HUES48 (cell line): Measurements from ENCODE around the gene PSPC1.

Source experiments
- H3K27ac ChIP-seq: one replicate; pipeline ENCODE4 v1.7.0; 2013; ENCODE audit warnings: low read depth, low read length, inconsistent platforms
- H3K27me3 ChIP-seq: 2 replicates; pipeline ENCODE4 v1.6.1; 2013; ENCODE audit warnings: mild to moderate bottlenecking, low read length; ENCODE audit not compliant: control insufficient read depth, insufficient read depth
- H3K36me3 ChIP-seq: 2 replicates; pipeline ENCODE4 v1.6.1; 2013; ENCODE audit warnings: low read length; ENCODE audit not compliant: control insufficient read depth, insufficient read depth
- H3K4me1 ChIP-seq: 2 replicates; pipeline ENCODE4 v1.6.1; 2013; ENCODE audit warnings: mild to moderate bottlenecking, low read length; ENCODE audit not compliant: control insufficient read depth, insufficient read depth
- H3K4me3 ChIP-seq: 2 replicates; pipeline ENCODE4 v1.5.1; 2013; ENCODE audit warnings: mild to moderate bottlenecking, low read depth, low read length
- H3K9ac ChIP-seq: 2 replicates; pipeline ENCODE4 v1.6.1; 2013; ENCODE audit warnings: mild to moderate bottlenecking, low read depth, low read length, moderate library complexity
- H3K9me3 ChIP-seq: 2 replicates; pipeline ENCODE4 v1.6.1; 2013; ENCODE audit warnings: low read length; ENCODE audit not compliant: control insufficient read depth, insufficient read depth

The PSPC1 gene

DNA sequence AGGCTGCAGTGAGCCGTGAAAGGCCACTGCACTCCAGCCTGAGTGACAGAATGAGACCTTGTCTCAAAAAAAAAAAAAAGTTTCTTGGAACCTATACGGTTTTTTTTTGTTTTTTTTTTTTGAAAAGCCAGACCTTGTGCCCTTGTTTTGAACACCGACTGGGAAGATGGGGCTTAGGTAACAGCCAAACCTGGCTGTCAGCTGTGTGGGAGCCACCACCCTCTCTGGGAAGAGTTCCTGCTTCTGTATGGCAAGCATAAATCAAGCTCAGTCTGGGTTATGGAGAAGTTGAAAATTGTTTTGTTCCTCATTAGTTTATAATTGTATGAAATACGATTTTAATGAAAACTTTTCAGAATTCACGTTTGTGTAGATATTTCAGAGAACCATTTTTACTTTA lies 109.8 kb downstream of the PSPC1 start:
- Histone ChIP-seq H3K36me3 (peaks cover 88% of the 10 kb centered on the region), H3K9ac (no peak overlapping the region), H3K4me1 (no peaks in the 10 kb centered on the region), H3K27me3 (no peaks in the 10 kb centered on the region), H3K27ac (no peak overlapping the region), H3K9me3 (no peaks in the 10 kb centered on the region), H3K4me3 (no peak overlapping the region)

DNA sequence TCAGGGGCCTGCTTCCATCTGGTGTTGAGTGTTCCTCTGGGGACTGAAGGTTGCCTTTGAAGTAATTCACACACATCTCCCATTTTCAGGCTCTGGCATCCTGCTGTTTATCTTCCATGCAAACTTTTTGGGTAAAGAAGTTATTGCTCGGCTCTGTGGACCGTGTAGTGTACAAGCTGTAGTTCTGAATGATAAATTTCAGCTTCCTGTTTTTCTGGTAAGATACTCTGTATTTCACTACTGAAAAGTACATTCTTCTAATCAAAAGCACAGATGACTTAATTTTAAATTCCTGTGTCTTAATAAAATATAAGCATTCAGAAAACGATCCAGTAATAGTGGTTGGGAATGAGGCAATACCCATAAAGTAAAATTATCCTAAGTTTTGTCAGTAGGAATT lies 112.6 kb downstream of the PSPC1 start:
- H3K4me1 ChIP-seq = no peaks in the 10 kb centered on the region
- H3K27ac ChIP-seq = no peak overlapping the region
- no peaks in the 10 kb centered on the region for H3K27me3 ChIP-seq
- H3K4me3 ChIP-seq = no peak overlapping the region
- no peak overlapping the region for H3K9ac ChIP-seq
- peaks cover 94% of the 10 kb centered on the region for H3K36me3 ChIP-seq
- no peaks in the 10 kb centered on the region for H3K9me3 ChIP-seq

DNA sequence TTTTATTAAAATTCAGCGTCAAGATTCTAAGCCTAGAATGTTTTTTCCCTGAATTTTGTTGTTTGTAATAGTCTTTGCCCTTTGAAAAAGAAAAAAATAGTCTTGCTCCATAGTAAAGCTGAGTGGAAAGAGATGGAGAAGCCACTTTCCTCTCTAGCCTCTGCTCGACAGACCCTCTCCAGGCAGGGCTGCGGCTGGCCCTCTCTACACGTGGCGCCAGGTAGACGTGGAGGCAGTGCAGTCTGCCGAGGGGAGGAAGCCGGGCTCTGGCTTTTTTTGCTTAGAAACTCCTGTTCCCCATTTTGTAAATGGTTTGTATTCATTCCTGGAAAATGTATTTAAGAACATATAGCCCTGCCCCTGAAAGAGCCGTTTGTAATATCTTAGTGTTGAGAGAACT lies 114.0 kb downstream of the PSPC1 start:
- Histone ChIP-seq H3K4me1 (no peaks in the 10 kb centered on the region), H3K9me3 (no peaks in the 10 kb centered on the region), H3K4me3 (no peak overlapping the region), H3K36me3 (peaks cover 90% of the 10 kb centered on the region), H3K27ac (no peak overlapping the region), H3K9ac (no peak overlapping the region), H3K27me3 (no peaks in the 10 kb centered on the region)

DNA sequence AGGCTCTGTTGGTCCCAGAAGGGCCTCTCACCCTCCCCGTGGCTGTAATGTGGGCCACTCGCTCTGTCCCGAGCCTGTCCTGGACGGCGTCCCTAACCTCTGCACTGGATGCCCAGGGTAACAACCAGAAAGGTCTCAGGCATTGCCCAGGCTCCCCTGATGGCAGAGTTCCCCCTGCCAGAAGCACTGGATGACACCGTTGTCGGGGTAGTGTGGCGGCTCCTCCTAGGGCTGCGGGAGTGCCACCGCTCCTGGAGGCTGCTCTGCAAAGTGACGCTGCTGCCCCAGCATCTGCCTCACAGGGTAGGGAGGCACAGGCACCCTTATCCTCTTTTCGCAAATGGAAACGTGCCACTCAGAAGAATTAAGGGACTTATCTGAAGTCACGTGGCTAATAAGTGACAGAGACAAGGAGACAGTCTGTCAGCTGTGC lies 117.3 kb downstream of the PSPC1 start:
- Histone ChIP-seq H3K27me3 (no peaks in the 10 kb centered on the region), H3K4me3 (no peak overlapping the region), H3K36me3 (peaks cover 80% of the 10 kb centered on the region), H3K9ac (no peak overlapping the region), H3K9me3 (no peaks in the 10 kb centered on the region), H3K4me1 (no peaks in the 10 kb centered on the region), H3K27ac (no peak overlapping the region)

DNA sequence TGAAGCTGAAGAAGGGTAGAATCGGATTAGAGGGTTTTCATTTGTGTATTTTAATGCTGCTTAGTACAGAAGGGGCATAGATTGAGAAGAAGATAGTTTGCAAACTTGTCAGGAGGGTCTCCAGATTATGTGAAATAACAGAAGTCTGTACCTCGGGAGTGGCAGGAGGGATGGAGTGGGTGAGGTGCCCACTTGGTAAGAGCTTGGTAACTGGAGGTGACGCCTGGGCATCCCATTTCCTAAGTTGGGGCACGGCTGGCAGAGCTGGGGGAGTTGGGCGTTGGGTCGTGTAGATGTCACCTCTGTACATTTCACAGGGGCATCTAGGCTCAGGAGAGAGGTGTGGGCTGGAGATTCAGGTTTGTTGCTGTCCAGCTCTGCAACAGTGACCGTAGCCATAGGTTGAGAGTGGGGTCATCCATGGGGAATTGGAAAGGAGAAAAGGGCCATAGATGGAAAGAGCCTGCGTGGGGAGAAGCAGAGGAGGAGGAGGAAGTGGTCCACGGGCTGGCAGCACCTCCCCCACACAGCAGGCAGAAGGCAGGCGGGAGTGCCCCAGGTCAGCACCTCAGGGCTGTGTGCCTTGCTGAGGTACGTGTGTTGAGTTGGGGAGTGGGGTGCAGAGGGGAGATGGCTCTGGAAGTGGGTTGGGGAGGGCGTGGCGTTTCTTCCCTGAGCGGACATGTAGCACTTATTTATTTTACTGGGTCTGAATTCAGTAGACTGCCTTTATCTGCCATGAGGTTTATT lies 118.1 kb downstream of the PSPC1 start:
- Histone ChIP-seq H3K9ac (no peak overlapping the region), H3K27me3 (no peaks in the 10 kb centered on the region), H3K4me3 (no peak overlapping the region), H3K4me1 (no peaks in the 10 kb centered on the region), H3K9me3 (no peaks in the 10 kb centered on the region), H3K36me3 (peaks cover 74% of the 10 kb centered on the region), H3K27ac (no peak overlapping the region)

DNA sequence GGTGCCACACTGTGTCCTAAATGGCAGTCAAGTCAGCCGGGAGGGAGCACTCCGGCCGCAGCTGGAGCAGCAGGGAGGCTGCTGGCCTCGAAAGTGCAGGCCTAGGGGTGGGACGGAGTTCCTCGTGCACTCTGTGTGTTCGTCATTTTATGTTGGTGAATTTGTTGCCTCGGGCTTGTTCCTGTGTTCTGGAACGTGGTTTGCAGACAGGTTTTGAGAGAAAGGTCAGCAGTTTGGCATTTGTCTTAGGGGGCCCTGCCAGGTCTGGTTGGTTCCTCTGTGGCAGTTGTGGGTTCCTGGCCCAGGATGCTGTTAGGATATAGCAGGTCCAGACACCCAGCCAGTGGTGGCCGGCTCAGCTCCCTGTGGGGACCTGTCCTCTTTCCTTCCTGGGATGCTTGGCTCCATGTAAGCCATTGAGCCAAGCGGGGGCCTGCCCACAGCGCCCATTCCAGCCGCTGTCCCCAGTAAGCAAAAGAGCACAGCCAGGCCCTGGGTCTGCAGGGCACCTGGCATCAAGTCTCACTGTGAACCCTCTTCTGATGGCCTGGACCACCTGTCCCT lies 119.2 kb downstream of the PSPC1 start:
- H3K27me3 ChIP-seq = no peaks in the 10 kb centered on the region
- no peak overlapping the region for H3K27ac ChIP-seq
- H3K4me1 ChIP-seq = no peaks in the 10 kb centered on the region
- no peak overlapping the region for H3K4me3 ChIP-seq
- peaks cover 72% of the 10 kb centered on the region for H3K36me3 ChIP-seq
- no peak overlapping the region for H3K9ac ChIP-seq
- no peaks in the 10 kb centered on the region for H3K9me3 ChIP-seq

DNA sequence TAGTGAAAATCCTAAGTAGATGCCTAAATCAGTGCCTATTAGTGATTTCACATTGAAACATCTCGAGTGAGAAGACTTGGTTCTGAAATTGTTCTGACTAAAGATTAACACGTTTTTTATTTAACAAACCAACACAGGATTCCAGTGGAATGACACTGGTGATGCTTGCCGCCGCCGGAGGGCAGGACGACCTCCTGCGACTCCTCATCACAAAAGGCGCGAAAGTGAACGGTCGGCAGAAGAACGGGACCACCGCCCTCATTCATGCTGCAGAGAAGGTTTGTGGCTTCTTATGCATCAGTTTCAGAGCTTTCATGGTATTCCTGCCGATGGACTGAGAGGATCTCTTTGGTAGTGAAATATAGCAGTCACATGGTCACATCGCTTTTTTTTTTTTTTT lies 121.2 kb downstream of the PSPC1 start:
- Histone ChIP-seq H3K27ac (no peak overlapping the region), H3K9ac (no peak overlapping the region), H3K27me3 (no peaks in the 10 kb centered on the region), H3K4me3 (no peak overlapping the region), H3K9me3 (no peaks in the 10 kb centered on the region), H3K36me3 (peaks cover 55% of the 10 kb centered on the region), H3K4me1 (no peaks in the 10 kb centered on the region)

DNA sequence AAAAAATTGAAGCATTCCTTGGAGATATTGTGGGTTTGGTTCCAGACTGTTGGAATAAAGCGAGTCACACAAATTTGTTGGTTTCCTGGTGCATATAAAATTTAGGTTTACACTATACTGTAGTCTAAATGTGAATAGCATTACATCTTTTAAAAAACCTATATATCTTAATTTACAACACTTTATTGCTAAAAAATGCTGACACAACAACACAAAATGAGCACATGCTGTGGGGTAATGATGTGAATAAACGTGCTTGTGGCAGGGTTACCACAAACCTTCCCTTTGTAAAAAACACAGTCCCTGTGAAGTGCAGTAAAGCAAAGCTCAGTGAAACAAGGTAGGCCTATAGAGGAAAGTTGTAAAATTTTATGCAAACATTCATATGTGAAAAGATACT lies 121.6 kb downstream of the PSPC1 start:
- peaks cover 51% of the 10 kb centered on the region for H3K36me3 ChIP-seq
- no peak overlapping the region for H3K9ac ChIP-seq
- H3K27me3 ChIP-seq = no peaks in the 10 kb centered on the region
- H3K4me1 ChIP-seq = no peaks in the 10 kb centered on the region
- no peaks in the 10 kb centered on the region for H3K9me3 ChIP-seq
- no peak overlapping the region for H3K27ac ChIP-seq
- no peak overlapping the region for H3K4me3 ChIP-seq

DNA sequence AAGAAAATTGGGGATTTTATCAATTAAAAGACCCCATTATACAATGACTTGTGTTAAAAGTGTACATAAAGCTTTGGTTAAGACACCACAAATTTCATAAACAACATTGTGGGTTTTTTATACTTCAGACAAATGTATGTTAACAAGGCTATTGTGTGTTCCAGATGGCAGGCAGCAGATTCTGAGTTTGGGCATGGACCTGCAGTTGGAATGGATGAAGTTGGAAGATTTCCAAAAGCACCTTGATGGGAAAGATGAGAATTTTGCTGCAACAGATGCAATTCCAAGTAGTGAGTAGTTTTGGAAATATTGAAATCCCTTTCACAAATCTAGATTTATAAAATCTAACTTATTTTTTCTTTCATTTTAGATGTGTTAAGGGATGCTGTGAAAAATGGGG lies 123.9 kb downstream of the PSPC1 start:
- H3K27ac ChIP-seq = no peak overlapping the region
- no peak overlapping the region for H3K4me3 ChIP-seq
- H3K4me1 ChIP-seq = no peaks in the 10 kb centered on the region
- H3K36me3 ChIP-seq = peaks cover 32% of the 10 kb centered on the region
- no peaks in the 10 kb centered on the region for H3K27me3 ChIP-seq
- H3K9me3 ChIP-seq = no peaks in the 10 kb centered on the region
- no peak overlapping the region for H3K9ac ChIP-seq

DNA sequence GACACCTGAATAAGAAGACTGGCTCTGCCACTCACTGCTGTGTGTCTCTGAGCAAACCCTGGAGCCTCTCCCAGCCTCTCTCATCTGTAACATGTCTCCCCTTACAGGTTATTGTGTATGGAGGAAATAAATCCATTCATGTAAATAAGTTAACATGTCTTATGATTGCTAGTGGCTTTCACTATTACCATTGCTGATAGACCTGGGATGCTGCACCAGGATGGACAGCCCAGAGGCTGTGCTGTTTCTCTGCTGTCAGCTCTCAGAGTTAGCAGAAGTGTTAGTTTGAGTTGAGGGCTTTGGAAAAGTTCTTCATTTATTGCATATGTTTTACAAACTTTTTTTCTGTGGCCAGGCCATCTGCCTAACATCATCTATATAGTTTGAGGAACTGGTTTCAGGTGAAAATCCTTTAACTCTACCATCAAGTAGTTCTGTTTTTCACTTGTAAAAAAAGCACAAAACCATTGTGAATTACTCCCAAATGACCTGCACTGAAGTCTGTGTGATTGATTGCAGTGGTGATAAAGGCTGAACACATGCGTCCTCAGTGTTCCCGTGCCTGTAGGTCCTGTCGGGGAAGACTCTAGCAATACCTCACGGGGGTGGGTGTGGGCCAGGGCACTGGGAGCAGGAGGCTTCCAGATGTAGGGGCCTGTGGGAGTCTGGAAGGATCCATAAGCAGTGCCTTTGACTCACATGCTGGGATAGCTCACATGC lies 124.7 kb downstream of the PSPC1 start:
- Histone ChIP-seq H3K9ac (no peak overlapping the region), H3K27me3 (no peaks in the 10 kb centered on the region), H3K4me1 (no peaks in the 10 kb centered on the region), H3K4me3 (no peak overlapping the region), H3K9me3 (no peaks in the 10 kb centered on the region), H3K36me3 (peaks cover 25% of the 10 kb centered on the region), H3K27ac (no peak overlapping the region)
